ENCODE measurements around the gene HIF1AN. TPM values are rescaled to one million over a fixed set of nuclear protein-coding genes. Genes with fewer than 3 reads are reported as not detected.

The HIF1AN gene
- total RNA-seq, 2 experiments from 2014 or later, result 54.9 to 59.3 TPM

DNA sequence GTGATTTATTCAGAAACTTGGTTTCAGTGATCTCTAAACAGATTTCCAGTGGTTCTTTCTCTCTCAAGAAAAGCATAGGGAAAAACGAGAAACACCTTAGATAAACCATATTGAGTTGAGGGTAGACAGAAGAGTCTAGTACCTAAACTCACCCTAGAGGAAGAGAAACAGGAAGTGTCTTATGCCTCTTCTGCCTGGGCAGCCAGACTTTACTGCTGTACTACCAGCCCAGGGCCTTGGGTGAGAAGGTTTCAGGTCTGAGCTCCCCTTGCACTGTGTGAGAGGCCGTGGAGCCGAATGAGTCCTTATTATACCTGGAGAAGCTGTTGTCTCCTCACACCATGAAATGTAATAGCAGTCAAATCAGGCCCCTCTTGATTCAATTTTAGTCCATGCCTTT, 18.2 kb downstream of the HIF1AN start:
- POLR2A ChIA-PET, result no interaction called here
- no peak overlapping the region for H3K4me3 Mint-ChIP-seq
- DNase-seq, result no peak
- peaks cover 11% of the 10 kb centered on the region for H3K36me3 Mint-ChIP-seq (ENCODE audit: low read depth)
- H3K9me3 Mint-ChIP-seq, result no peaks in the 10 kb centered on the region
- no peaks in the 10 kb centered on the region for H3K27me3 Mint-ChIP-seq
- H3K4me1 Mint-ChIP-seq, result peaks cover 6% of the 10 kb centered on the region
- no peak overlapping the region for H3K27ac Mint-ChIP-seq
- CTCF ChIA-PET, result interaction anchor here (1.3 kb wide), 1 partner anchor 42 kb away, joined by 3 read pairs; no protein-coding TSS in a partner anchor

GRCh38 chr10:100554902-100555301, 19.2 kb downstream of the HIF1AN start:
- Mint-ChIP-seq H3K27ac (no peak overlapping the region), H3K9me3 (no peaks in the 10 kb centered on the region), H3K27me3 (no peaks in the 10 kb centered on the region), H3K36me3 (ENCODE audit: low read depth) (peaks cover 9% of the 10 kb centered on the region), H3K4me1 (peaks cover 6% of the 10 kb centered on the region), H3K4me3 (no peak overlapping the region)
- ChIA-PET POLR2A (no interaction called here), CTCF (interaction anchor here (0.6 to 1.5 kb wide), 6 partner anchors 10 to 291 kb away, joined by 3 to 4 read pairs (median 4); partner anchors contain the start of gene HIF1AN)
- DNase-seq, result no peak

- Mint-ChIP-seq H3K27ac (no peak overlapping the region), H3K9me3 (no peaks in the 10 kb centered on the region), H3K27me3 (peaks cover 29% of the 10 kb centered on the region), H3K4me3 (no peak overlapping the region), H3K4me1 (peaks cover 21% of the 10 kb centered on the region), H3K36me3 (ENCODE audit: low read depth) (peaks cover 7% of the 10 kb centered on the region)
- DNase-seq, result no peak
- CTCF ChIA-PET, result interaction anchor here (0.6 to 2.3 kb wide), 6 partner anchors 10 to 1839 kb away, joined by 3 to 10 read pairs (median 4); partner anchors contain the start of gene HIF1AN
- POLR2A ChIA-PET, result no interaction called here
Observed at GRCh38 chr10:100560248-100560647, 24.5 kb downstream of the HIF1AN start.

- DNase-seq, result no peak
- no peak overlapping the region for H3K4me3 Mint-ChIP-seq
- peaks cover 21% of the 10 kb centered on the region for H3K4me1 Mint-ChIP-seq
- H3K27ac Mint-ChIP-seq, result no peak overlapping the region
- H3K27me3 Mint-ChIP-seq, result peaks cover 32% of the 10 kb centered on the region
- ChIA-PET POLR2A (no interaction called here), CTCF (interaction anchor here (0.6 to 3.1 kb wide), 10 partner anchors 9 to 492 kb away, joined by 3 to 19 read pairs (median 4); partner anchors contain the start of gene HIF1AN)
- H3K9me3 Mint-ChIP-seq, result no peaks in the 10 kb centered on the region
- H3K36me3 Mint-ChIP-seq (ENCODE audit: low read depth), result peaks cover 7% of the 10 kb centered on the region
Observed at GRCh38 chr10:100561005-100561404, 25.3 kb downstream of the HIF1AN start.

DNA sequence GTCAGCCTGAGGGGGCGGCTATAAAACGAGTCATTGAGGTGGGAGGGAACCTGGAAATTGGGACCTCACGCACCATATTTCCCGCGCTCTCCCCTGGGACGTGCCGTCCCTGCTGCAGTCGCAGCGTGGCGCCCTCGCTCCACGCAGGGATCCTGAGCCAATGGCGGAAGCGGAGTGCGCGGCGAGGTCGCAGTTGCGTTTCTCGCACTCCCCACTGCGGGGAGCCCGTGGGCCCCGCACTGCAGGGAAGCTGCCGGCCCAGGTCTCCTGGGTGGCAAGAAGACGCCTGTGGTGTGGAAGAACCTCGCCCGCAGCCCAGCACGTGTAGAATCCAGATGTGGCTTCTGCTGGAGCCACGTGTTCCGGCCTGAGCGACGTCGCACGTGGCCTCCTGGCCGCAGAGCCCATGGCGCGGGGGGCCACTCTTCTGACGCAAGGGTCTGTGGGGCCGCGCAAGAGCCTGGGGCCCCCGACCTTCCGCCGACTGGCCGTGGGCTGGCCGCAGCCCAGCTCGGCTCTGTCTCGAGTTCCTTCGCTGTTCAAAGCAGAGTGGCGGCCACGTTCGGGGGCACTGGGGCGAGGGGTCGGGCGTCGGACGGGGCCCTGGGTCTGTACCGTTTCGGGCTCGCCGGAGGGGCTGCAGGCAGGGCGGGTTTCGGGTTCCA, 26.4 kb downstream of the HIF1AN start:
- peak; percentile 81 for DNase-seq
- H3K4me3 Mint-ChIP-seq, result no peak overlapping the region
- peaks cover 18% of the 10 kb centered on the region for H3K4me1 Mint-ChIP-seq
- H3K9me3 Mint-ChIP-seq, result no peaks in the 10 kb centered on the region
- H3K36me3 Mint-ChIP-seq (ENCODE audit: low read depth), result peaks cover 7% of the 10 kb centered on the region
- ChIA-PET CTCF (interaction anchor here (0.5 to 3.1 kb wide), 15 partner anchors 9 to 469 kb away, joined by 3 to 19 read pairs (median 5); partner anchors contain the start of genes PDZD7, SCD and SFXN3), POLR2A (no interaction called here)
- no peak overlapping the region for H3K27ac Mint-ChIP-seq
- H3K27me3 Mint-ChIP-seq, result peaks cover 32% of the 10 kb centered on the region

DNA sequence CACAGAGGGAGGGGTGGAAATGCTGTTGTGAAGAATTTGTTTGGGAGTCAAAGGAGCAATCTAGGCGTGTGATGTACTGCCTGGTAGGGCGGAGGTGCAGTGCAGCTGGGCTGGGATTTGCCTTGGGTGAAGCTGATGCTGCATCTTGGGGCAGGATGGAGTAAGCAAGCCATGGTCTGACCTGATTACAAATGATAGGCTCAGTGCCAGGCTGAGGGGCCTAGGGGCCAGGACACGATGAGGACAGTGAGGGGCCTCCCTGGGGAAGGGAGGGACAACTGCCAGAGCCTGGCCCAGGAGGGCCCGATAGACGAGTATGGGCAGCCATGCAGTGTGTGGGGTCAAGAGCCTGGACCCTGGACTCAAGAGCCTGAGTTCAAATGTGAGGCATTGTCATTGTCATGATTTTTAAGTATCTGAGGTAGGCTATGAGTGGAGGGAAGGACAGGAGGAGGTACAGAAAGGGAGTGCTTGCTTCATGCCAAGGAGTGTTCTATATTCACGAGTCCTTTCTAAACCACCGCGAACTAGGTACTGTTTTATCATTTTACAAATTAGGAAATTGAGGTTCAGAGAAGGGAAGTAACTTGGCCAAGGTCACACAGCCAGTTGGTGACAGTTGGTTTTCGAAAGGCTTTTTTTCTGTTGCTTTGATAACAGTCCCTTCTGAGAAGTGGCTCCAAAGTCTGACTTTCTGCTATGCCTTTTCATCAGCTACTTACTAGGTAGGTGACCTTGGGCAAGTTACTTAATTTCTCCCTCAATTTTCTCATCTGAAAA, 29.7 kb downstream of the HIF1AN start:
- no peak for DNase-seq
- CTCF ChIA-PET, result no interaction called here
- POLR2A ChIA-PET, result no interaction called here
- peaks cover 7% of the 10 kb centered on the region for H3K36me3 Mint-ChIP-seq (ENCODE audit: low read depth)
- H3K27me3 Mint-ChIP-seq, result peaks cover 32% of the 10 kb centered on the region
- H3K4me3 Mint-ChIP-seq, result no peak overlapping the region
- H3K4me1 Mint-ChIP-seq, result peaks cover 18% of the 10 kb centered on the region
- no peaks in the 10 kb centered on the region for H3K9me3 Mint-ChIP-seq
- H3K27ac Mint-ChIP-seq, result no peak overlapping the region

GRCh38 chr10:100566561-100566960, 30.8 kb downstream of the HIF1AN start:
- no peak for DNase-seq
- POLR2A ChIA-PET, result no interaction called here
- CTCF ChIA-PET, result interaction anchor here (0.6 to 0.7 kb wide), 2 partner anchors 197 to 352 kb away, joined by 3 read pairs; no protein-coding TSS in a partner anchor
- Mint-ChIP-seq H3K36me3 (ENCODE audit: low read depth) (peaks cover 3% of the 10 kb centered on the region), H3K4me3 (no peak overlapping the region), H3K4me1 (peaks cover 10% of the 10 kb centered on the region), H3K9me3 (no peaks in the 10 kb centered on the region), H3K27ac (no peak overlapping the region), H3K27me3 (peaks cover 32% of the 10 kb centered on the region)

DNA sequence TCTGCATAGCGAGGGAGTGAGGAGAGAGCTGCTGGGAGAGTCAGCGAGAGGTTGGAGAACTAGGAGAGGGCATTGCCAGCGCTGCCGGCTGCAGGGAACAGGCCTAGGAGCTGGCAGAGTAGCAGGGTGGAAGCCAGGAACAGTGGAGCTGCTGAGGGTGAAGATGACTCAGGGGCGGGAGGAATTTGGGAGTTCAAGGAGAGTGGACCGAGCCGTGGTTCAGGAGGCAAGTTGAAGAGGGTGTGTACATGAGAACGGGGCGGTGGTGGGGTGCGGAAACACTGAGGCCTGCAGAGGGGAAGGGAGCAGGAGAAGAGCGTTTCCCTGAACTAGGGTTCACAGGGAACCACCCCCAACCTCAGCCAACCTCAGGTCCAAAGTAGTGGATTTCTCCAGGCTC, 31.5 kb downstream of the HIF1AN start:
- ChIA-PET POLR2A (no interaction called here), CTCF (no interaction called here)
- Mint-ChIP-seq H3K27ac (no peak overlapping the region), H3K36me3 (ENCODE audit: low read depth) (peaks cover 3% of the 10 kb centered on the region), H3K4me1 (peaks cover 4% of the 10 kb centered on the region), H3K9me3 (no peaks in the 10 kb centered on the region), H3K27me3 (peaks cover 28% of the 10 kb centered on the region), H3K4me3 (no peak overlapping the region)
- no peak for DNase-seq

DNA sequence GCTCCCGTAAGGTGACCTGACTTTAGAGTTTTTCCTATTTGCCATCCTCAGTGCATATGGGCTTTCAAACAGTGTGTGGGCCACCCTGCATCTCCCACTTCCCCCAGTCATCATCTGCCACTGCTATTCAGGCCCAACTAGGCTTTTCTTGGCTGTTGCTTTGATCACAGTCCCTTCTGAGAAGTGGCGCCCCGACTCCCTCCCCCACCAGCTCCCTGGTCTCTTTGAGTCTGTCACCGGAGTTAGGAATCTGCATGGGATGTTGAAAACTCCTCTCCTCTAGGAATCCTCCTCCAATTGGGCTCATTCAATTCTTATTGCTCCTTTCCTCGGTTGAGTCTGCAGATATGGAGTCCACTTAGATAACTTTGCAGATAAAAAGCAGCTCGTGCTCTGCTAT, 32.1 kb downstream of the HIF1AN start:
- no peak for DNase-seq
- Mint-ChIP-seq H3K9me3 (no peaks in the 10 kb centered on the region), H3K27ac (no peak overlapping the region), H3K36me3 (ENCODE audit: low read depth) (peaks cover 3% of the 10 kb centered on the region), H3K4me3 (no peak overlapping the region), H3K4me1 (peaks cover 3% of the 10 kb centered on the region), H3K27me3 (peaks cover 29% of the 10 kb centered on the region)
- CTCF ChIA-PET, result no interaction called here
- POLR2A ChIA-PET, result no interaction called here

DNA sequence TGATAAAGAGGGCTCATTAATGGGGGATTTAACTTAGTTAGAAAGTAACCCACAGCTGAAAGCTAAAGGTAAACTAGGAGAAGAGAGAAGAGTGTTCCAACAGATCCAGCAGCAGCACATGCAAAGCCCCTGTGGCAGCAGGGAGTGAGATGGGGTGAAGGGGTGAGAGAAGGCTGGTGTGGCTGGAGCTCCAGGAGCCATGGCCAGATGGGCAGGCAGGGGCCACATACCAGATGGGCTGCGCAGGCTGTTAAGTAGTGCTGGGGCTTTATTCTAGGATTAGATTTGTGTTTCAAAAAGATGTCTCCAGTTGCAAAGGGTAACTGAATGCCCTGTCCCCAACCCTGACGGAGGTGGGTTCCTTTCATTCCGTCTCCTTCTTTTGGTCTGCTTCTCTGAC, 33.2 kb downstream of the HIF1AN start:
- H3K27me3 Mint-ChIP-seq, result peaks cover 22% of the 10 kb centered on the region
- ChIA-PET POLR2A (no interaction called here), CTCF (interaction anchor here (0.5 to 0.8 kb wide), 2 partner anchors 16 to 385 kb away, joined by 3 read pairs; no protein-coding TSS in a partner anchor)
- H3K9me3 Mint-ChIP-seq, result no peaks in the 10 kb centered on the region
- no peaks in the 10 kb centered on the region for H3K36me3 Mint-ChIP-seq (ENCODE audit: low read depth)
- no peak overlapping the region for H3K4me3 Mint-ChIP-seq
- no peak overlapping the region for H3K27ac Mint-ChIP-seq
- no peaks in the 10 kb centered on the region for H3K4me1 Mint-ChIP-seq
- DNase-seq, result no peak

DNA sequence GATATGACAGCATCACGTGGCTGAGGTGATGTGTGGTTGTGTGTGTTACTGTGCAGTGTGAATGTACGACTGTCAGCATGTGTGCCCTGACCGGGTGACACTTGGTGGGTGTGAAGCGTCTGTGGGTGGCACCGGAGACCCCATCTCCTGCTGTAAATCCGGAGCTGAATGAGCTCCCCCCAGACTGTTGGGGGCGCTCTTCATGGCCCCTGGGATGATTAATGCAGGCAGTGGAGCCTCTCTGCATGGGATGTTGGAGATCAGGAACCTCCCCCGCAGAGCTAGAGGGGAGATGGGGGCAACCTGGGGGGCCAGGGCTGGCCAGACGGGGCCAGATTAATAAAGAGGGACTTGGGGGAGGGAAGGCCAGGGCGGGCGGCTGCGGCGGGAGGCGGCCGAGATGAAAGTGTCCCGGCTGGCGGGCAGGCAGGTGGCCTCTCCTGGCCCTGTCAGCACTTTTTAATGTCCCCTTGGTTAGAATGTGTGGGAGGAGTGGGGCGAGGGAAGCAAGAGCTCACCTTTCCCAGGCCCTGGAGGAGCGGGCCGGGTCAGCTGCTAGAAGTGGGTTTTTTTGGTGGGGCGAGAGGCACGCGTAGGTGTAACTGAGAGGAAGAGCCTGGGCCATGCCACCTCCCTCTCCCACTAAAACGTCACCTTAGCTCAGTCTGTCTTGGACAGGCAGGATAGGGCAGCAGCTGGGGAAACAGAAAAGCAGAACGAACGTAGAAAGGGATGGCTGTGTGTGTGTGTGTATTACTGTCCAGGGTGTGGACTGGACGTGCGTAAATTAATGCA, 34.1 kb downstream of the HIF1AN start:
- POLR2A ChIA-PET, result no interaction called here
- no peak for DNase-seq

GRCh38 chr10:100570506-100570905, 34.8 kb downstream of the HIF1AN start:
- Mint-ChIP-seq H3K9me3 (no peaks in the 10 kb centered on the region), H3K36me3 (ENCODE audit: low read depth) (no peaks in the 10 kb centered on the region), H3K4me3 (no peak overlapping the region), H3K27ac (no peak overlapping the region), H3K4me1 (no peaks in the 10 kb centered on the region), H3K27me3 (peaks cover 9% of the 10 kb centered on the region)
- ChIA-PET CTCF (interaction anchor here (0.6 to 1.1 kb wide), 3 partner anchors 8 to 791 kb away, joined by 3 to 4 read pairs (median 3); no protein-coding TSS in a partner anchor), POLR2A (interaction anchor here (0.6 kb wide), 1 partner anchor 16 kb away, joined by 4 read pairs; no protein-coding TSS in a partner anchor)
- DNase-seq, result no peak

More for the DNA sequence above, 34.1 kb downstream of the HIF1AN start:
- Mint-ChIP-seq H3K36me3 (ENCODE audit: low read depth) (no peaks in the 10 kb centered on the region), H3K27me3 (peaks cover 15% of the 10 kb centered on the region), H3K4me1 (no peaks in the 10 kb centered on the region), H3K4me3 (no peak overlapping the region), H3K9me3 (no peaks in the 10 kb centered on the region), H3K27ac (no peak overlapping the region)
- CTCF ChIA-PET, result interaction anchor here (0.6 to 1.1 kb wide), 2 partner anchors 9 to 193 kb away, joined by 3 to 4 read pairs; no protein-coding TSS in a partner anchor

All from activated CD4-positive, alpha-beta T cell treated with anti-CD3 and anti-CD28 coated beads, Interleukin-2, amount 10 ng/mL, durations not matched to agents 7 days and 5 days (primary cell).